Activated CD8-positive, alpha-beta T cell treated with anti-CD3 and anti-CD28 coated beads for 36 hours (primary cell): Measurements from ENCODE around the gene RGP1. TPM values are rescaled to one million over a fixed set of nuclear protein-coding genes. Genes with fewer than 3 reads are reported as not detected.

Experiments
- ATAC-seq: fragments of 200-7000 bp; cut with Tn5 transposase; one replicate; pipeline ENCODE4 v1.10.0; 2021; ENCODE audit warnings: mild to moderate bottlenecking, moderate library complexity
- CTCF ChIA-PET: fragments of 350-600 bp; sonication (Branson Sonifier 250); formaldehyde crosslinking; loops from one replicate; lab custom pipeline; 2021; ENCODE audit warnings: antibody characterized with exemption; lab: Charles Lee
- POLR2A ChIA-PET: fragments of 350-600 bp; sonication (Branson Sonifier 250); formaldehyde crosslinking; loops from one replicate; lab custom pipeline; 2021; ENCODE audit warnings: antibody characterized with exemption; lab: Charles Lee
- DNase-seq: peaks from one replicate; pipeline ENCODE4 v3.0.0-alpha.2; 2020
- H3K27ac Mint-ChIP-seq: one replicate; pipeline ENCODE4 v1.8.0; 2021; ENCODE audit warnings: mild to moderate bottlenecking, mixed read lengths
- H3K27me3 Mint-ChIP-seq: one replicate; pipeline ENCODE4 v1.8.0; 2021; ENCODE audit warnings: mixed read lengths
- H3K36me3 Mint-ChIP-seq: one replicate; pipeline ENCODE4 v1.8.0; 2021; ENCODE audit warnings: low read depth, mixed read lengths
- H3K4me1 Mint-ChIP-seq: one replicate; pipeline ENCODE4 v1.8.0; 2021; ENCODE audit warnings: low read depth, mixed read lengths
- H3K4me3 Mint-ChIP-seq: one replicate; pipeline ENCODE4 v1.8.0; 2021; ENCODE audit warnings: mild to moderate bottlenecking, moderate library complexity, mixed read lengths
- H3K9me3 Mint-ChIP-seq: one replicate; pipeline ENCODE4 v1.8.0; 2021; ENCODE audit warnings: mixed read lengths
- intact Hi-C: fragments of 100-400 bp; cut with micrococcal nuclease; formaldehyde crosslinking; loops from one replicate; pipeline ENCODE4 v1.10.0; 2022
- total RNA-seq, 2 experiments: library from RNA; stranded (reverse); gene quantifications; one replicate each; pipeline ENCODE4 v1.2.3, GENCODE V29; 2021
- TF ChIP-seq, protein P1 (sequence below): fragments of 200-600 bp; IDR thresholded peaks from one replicate; pipeline ENCODE4 v1.8.0; 2022; ENCODE audit warnings: antibody characterized with exemption, mild to moderate bottlenecking

Gene RGP1
- total RNA-seq, 2 experiments from 2014 or later: 13.0 to 14.8 TPM

DNA sequence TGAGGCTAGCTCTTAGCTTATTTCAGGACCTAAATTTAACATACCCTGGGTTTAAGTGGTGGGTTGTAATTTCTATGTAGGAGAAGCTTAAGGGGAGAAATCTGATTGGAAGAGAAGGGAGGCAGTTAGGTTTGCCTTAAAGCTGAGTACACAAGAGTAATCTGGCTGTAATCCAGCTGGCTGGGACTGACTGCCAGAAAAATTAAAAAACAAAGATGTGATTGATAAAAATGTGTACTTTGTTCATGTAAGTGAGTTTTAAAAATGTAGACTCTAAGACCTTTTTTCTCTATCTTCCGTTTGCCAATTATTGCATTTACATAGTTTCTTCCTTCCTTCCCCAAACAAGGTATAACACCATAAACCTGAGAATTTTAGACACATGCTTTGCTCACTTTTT, 22.4 kb downstream of the RGP1 start:
- ChIA-PET CTCF (interaction anchor here (1.0 to 4.5 kb wide), 5 partner anchors 9 to 111 kb away, joined by 4 to 30 read pairs (median 5); no protein-coding TSS in a partner anchor), POLR2A (interaction anchor here (1.3 kb wide), 1 partner anchor 22 kb away, joined by 4 read pairs; the partner anchor contains the start of genes GBA2 and RGP1)
- H3K9me3 Mint-ChIP-seq: no peaks in the 10 kb centered on the region
- intact Hi-C loops: no loop called here
- H3K4me1 Mint-ChIP-seq: peaks cover 6% of the 10 kb centered on the region
- no peaks in the 10 kb centered on the region for H3K27me3 Mint-ChIP-seq
- DNase-seq (no peak), ATAC-seq (no peak)
- TF ChIP-seq, protein P1, sequence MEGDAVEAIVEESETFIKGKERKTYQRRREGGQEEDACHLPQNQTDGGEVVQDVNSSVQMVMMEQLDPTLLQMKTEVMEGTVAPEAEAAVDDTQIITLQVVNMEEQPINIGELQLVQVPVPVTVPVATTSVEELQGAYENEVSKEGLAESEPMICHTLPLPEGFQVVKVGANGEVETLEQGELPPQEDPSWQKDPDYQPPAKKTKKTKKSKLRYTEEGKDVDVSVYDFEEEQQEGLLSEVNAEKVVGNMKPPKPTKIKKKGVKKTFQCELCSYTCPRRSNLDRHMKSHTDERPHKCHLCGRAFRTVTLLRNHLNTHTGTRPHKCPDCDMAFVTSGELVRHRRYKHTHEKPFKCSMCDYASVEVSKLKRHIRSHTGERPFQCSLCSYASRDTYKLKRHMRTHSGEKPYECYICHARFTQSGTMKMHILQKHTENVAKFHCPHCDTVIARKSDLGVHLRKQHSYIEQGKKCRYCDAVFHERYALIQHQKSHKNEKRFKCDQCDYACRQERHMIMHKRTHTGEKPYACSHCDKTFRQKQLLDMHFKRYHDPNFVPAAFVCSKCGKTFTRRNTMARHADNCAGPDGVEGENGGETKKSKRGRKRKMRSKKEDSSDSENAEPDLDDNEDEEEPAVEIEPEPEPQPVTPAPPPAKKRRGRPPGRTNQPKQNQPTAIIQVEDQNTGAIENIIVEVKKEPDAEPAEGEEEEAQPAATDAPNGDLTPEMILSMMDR: no peak
- H3K4me3 Mint-ChIP-seq: no peak overlapping the region
- H3K27ac Mint-ChIP-seq: no peak overlapping the region
- no peaks in the 10 kb centered on the region for H3K36me3 Mint-ChIP-seq

DNA sequence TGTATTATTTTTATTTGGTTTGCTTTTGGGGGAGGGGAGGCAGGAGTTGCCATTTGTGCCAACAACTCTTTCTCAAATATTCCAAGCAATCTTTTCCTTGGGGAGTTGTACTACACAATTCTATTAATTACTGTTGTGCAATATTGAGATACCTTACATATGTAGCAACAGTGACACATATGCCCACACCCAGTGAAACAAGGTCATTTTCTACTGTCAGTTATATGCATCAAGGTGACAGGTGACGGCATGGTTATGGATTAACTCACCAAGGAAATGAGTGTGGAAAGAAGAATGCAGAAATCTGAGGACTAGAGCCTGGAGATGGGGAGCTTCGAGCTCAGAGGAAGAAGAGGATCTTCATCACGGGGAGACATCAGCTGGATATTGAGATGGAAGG, 22.9 kb downstream of the RGP1 start:
- no peak for DNase-seq
- no peak overlapping the region for H3K27ac Mint-ChIP-seq
- POLR2A ChIA-PET: no interaction called here
- no peaks in the 10 kb centered on the region for H3K27me3 Mint-ChIP-seq
- no peak overlapping the region for H3K4me3 Mint-ChIP-seq
- no peaks in the 10 kb centered on the region for H3K9me3 Mint-ChIP-seq
- CTCF ChIA-PET: interaction anchor here (1.5 to 4.5 kb wide), 5 partner anchors 9 to 110 kb away, joined by 4 to 30 read pairs (median 5); no protein-coding TSS in a partner anchor
- peaks cover 6% of the 10 kb centered on the region for H3K4me1 Mint-ChIP-seq
- intact Hi-C loops: no loop called here
- TF ChIP-seq, protein P1: no peak
- H3K36me3 Mint-ChIP-seq: no peaks in the 10 kb centered on the region
- ATAC-seq: no peak

DNA sequence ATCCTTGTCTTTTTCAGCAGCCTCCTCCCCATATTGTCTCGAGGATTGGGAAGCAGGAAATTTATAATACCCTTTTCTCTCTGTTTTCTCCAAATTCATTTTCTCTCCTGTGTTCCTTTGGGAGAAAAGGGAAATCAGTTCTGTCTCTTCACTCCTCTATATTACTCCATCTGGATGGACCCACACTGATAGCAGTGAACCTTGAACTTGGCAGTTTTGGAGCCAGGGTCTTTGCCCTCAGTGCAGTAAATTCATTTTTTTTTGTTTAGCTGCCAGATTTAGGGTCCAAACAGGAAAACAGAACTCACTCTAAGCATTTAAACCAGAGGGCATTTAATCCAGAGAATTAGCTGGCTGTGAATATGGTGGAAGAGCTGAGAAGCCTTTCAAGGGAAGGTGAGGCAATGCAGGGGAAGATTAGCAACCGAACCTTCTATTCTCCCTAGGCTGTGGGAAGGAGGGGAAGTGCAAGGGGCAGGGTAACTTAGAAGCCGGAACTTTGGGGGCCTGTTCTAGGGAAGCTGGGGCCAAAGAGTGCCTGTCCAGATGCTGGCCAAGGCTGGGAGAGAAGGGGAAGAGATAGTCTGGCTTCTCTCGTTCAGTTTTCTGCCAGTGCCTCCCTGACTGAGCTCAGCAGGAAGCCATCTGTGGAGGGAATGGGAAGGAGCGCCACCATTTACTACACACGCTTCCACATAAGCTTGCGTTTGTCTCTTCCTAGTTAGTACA, 26.0 kb downstream of the RGP1 start:
- CTCF ChIA-PET: interaction anchor here (0.9 to 4.1 kb wide), 5 partner anchors 13 to 107 kb away, joined by 3 to 17 read pairs (median 4); no protein-coding TSS in a partner anchor
- no peak overlapping the region for H3K27ac Mint-ChIP-seq

DNA sequence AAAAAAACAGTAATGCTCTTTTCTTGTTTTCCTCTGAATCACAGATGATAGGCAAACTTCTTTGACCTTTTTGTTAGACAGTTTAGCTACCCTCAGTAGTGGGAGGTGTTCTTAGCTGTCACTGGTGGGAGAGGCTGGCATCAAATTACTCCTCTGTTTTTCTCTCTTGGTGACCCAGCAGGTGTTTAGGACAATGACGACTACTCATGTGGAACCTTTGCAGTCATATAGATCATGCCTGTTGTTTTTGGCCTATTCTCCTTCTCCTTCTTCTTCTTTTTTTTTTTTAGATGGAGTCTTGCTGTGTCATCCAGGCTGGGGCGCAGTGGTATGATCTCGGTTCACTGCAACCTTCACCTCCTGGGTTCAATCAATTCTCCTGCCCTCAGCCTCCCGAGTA, 26.9 kb downstream of the RGP1 start:
- Mint-ChIP-seq H3K9me3 (no peaks in the 10 kb centered on the region), H3K4me1 (peaks cover 6% of the 10 kb centered on the region), H3K27ac (no peak overlapping the region), H3K27me3 (no peaks in the 10 kb centered on the region), H3K4me3 (no peak overlapping the region), H3K36me3 (peaks cover 9% of the 10 kb centered on the region)
- CTCF ChIA-PET: interaction anchor here (0.9 to 4.1 kb wide), 5 partner anchors 12 to 106 kb away, joined by 3 to 17 read pairs (median 4); no protein-coding TSS in a partner anchor
- POLR2A ChIA-PET: no interaction called here
- TF ChIP-seq, protein P1: no peak
- DNase-seq: no peak
- intact Hi-C loops: no loop called here
- ATAC-seq: peak; percentile 37

More for the DNA sequence above, 26.0 kb downstream of the RGP1 start:
- H3K9me3 Mint-ChIP-seq: no peaks in the 10 kb centered on the region
- POLR2A ChIA-PET: no interaction called here
- TF ChIP-seq, protein P1: no peak
- H3K36me3 Mint-ChIP-seq: peaks cover 3% of the 10 kb centered on the region
- peaks cover 6% of the 10 kb centered on the region for H3K4me1 Mint-ChIP-seq
- no peak overlapping the region for H3K4me3 Mint-ChIP-seq
- no peak for DNase-seq
- ATAC-seq: no peak
- intact Hi-C loops: no loop called here
- H3K27me3 Mint-ChIP-seq: no peaks in the 10 kb centered on the region

DNA sequence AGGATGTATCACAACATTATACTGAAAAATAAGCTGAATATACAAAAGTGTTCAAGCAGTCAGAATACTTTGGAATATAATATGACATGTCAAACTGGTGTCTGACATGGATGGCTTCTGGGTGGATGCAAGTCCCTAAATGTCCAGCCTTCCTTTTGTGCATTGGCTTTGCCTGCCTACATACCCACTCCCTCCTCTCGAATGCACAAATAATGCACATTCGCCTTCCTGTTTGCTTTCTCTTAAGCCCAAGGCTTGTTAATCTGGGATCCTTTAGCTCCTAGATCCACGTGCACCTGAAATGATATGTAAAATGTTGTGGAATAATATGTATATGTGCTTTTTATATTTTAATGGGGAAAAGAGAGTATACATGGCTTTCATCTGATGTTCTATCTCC, 29.4 kb downstream of the RGP1 start:
- Mint-ChIP-seq H3K4me1 (peaks cover 6% of the 10 kb centered on the region), H3K27me3 (no peaks in the 10 kb centered on the region), H3K9me3 (no peaks in the 10 kb centered on the region), H3K27ac (no peak overlapping the region), H3K36me3 (peaks cover 13% of the 10 kb centered on the region), H3K4me3 (no peak overlapping the region)
- ChIA-PET CTCF (interaction anchor here (0.8 to 4.1 kb wide), 8 partner anchors 8 to 104 kb away, joined by 3 to 17 read pairs (median 4); no protein-coding TSS in a partner anchor), POLR2A (interaction anchor here (0.6 kb wide), 1 partner anchor 36 kb away, joined by 3 read pairs; the partner anchor contains the start of gene HINT2)
- TF ChIP-seq, protein P1: no peak
- no peak for DNase-seq
- no peak for ATAC-seq
- intact Hi-C loops: no loop called here
